ENCODE results near the gene ESR2.

ESR2 gene

DNA sequence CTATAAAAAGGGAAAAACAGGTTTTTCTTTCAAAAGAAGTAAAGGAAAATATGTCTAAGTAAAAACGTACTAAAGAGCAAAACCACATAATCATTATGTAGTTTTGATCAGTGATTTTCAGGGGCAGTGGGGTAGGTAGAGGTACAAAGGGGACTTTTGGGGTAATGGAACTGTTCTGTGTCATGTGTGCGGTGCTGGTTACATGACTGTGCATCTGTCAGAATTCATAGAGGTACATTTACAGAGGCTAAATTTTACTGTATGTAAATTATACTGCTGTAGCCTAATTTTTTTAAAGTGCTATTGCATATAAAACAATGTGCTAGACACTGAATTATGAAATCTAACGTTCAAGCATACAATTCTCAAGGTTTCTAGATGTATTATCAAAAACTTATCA is 2.0 kb downstream of the ESR2 start:
- peaks cover 57% of the 10 kb centered on the region for H3K4me1 Mint-ChIP-seq
- DNase-seq (no peak), ATAC-seq (peak; percentile 64)
- H3K4me3 Mint-ChIP-seq, result peak overlapping the region; percentile 14
- H3K27ac Mint-ChIP-seq, result peak overlapping the region; percentile 37
- peaks cover 13% of the 10 kb centered on the region for H3K27me3 Mint-ChIP-seq
- no peaks in the 10 kb centered on the region for H3K9me3 Mint-ChIP-seq
- H3K36me3 Mint-ChIP-seq (ENCODE audit: low read depth), result no peaks in the 10 kb centered on the region

DNA sequence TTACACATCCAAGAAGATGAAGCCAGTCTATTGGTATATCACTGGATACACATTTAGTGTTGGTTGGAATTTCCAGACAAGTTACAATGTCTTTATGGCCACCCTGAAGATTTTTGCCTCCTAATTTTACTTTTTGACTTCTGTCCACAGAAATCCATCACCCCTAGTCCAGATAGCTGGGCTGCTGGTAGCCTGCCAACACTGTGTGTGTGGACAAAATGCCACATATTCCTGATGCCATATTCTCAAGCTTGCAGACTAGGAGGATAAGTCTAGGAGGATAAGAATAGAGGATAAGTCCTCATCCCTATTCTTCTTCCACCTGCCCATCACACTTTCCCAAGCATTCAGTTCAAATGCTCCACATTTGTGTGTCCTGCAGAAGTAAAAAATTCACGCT is 4.6 kb downstream of the ESR2 start:
- DNase-seq (no peak), ATAC-seq (no peak)
- Mint-ChIP-seq H3K4me3 (no peak overlapping the region), H3K9me3 (no peaks in the 10 kb centered on the region), H3K27me3 (peaks cover 13% of the 10 kb centered on the region), H3K36me3 (ENCODE audit: low read depth) (no peaks in the 10 kb centered on the region), H3K4me1 (peaks cover 35% of the 10 kb centered on the region), H3K27ac (no peak overlapping the region)

- H3K27ac Mint-ChIP-seq, result peak overlapping the region; percentile 76
- no peaks in the 10 kb centered on the region for H3K9me3 Mint-ChIP-seq
- H3K36me3 Mint-ChIP-seq (ENCODE audit: low read depth), result peaks cover 5% of the 10 kb centered on the region
- peaks cover 32% of the 10 kb centered on the region for H3K4me1 Mint-ChIP-seq
- no peak overlapping the region for H3K4me3 Mint-ChIP-seq
- no peaks in the 10 kb centered on the region for H3K27me3 Mint-ChIP-seq
- DNase-seq (no peak), ATAC-seq (no peak)
These were observed 12.4 kb downstream of the ESR2 start for GRCh38 chr14:64281805-64282204.

DNA sequence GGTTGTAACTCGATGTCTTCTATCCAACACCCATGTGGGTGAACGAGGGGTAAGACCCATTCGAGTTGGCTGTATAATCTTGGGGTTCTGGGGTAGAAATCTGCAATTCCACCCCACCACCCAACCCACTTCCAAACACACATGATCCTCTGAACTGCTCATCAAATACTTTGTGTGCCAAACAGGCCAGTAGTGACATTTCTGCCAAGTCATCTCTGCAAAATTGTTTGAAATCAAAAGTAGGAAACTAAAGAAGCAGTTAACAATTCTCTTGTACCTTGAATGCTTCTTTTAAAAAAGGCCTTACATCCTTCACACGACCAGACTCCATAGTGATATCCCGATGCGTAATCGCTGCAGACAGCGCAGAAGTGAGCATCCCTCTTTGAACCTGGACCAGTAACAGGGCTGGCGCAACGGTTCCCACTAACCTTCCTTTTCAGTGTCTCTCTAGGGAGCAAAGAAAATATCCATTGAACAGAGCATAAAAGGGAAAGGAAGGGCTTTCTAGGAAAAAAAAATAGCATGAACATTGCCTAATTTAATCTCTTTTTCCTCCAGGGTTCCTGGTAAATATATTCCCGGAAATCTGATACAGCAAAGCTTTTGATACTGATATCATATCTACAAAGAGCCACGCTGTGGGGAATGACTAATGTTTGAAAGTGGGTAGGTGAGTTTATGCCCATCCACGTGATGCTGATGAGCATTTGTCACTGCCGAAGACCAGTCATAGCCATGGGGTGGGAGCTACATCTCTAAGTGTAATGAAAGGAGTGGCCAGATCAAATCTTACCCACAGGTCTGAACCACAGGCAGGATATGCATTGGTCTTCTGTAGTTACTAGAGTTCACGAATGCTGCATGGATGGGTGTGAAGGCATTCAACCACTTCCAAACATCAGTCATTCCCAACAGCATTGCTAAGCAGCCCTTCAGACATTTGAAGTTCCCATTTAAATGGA is 14.2 kb downstream of the ESR2 start:
- ATAC-seq (peak; percentile 98), DNase-seq (peak; percentile 27)
- Mint-ChIP-seq H3K27ac (peak overlapping the region; percentile 73), H3K27me3 (no peaks in the 10 kb centered on the region), H3K4me3 (no peak overlapping the region), H3K9me3 (no peaks in the 10 kb centered on the region), H3K36me3 (ENCODE audit: low read depth) (peaks cover 5% of the 10 kb centered on the region), H3K4me1 (peaks cover 32% of the 10 kb centered on the region)

GRCh38 chr14:64278458-64278857 is 15.7 kb downstream of the ESR2 start:
- H3K4me1 Mint-ChIP-seq, result peaks cover 32% of the 10 kb centered on the region
- peaks cover 4% of the 10 kb centered on the region for H3K9me3 Mint-ChIP-seq
- H3K27ac Mint-ChIP-seq, result no peak overlapping the region
- ATAC-seq (no peak), DNase-seq (no peak)
- peaks cover 3% of the 10 kb centered on the region for H3K27me3 Mint-ChIP-seq
- H3K36me3 Mint-ChIP-seq (ENCODE audit: low read depth), result peaks cover 7% of the 10 kb centered on the region
- no peak overlapping the region for H3K4me3 Mint-ChIP-seq

DNA sequence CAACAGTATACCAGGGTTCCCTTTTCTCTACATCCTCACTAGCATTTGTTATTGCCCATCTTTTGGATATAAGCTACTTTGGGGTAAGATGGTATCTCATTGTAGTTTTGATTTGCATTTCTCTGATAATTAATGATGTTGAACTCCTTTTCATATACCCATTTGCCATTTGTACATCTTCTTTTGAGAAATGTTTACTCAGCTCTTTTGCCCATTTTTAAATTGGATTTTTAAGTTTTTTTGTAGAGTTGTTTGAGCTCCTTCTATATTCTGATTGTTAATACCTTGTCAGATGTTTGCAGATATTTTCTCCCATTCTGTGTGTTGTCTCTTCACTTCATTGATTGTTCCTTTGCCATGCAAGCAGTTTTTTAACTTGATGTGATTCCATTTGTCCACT is 22.2 kb downstream of the ESR2 start:
- Mint-ChIP-seq H3K27ac (no peak overlapping the region), H3K4me1 (peaks cover 6% of the 10 kb centered on the region), H3K9me3 (peaks cover 5% of the 10 kb centered on the region), H3K27me3 (peaks cover 3% of the 10 kb centered on the region), H3K36me3 (ENCODE audit: low read depth) (peaks cover 2% of the 10 kb centered on the region), H3K4me3 (no peak overlapping the region)
- ATAC-seq, result no peak
- DNase-seq, result no peak

DNA sequence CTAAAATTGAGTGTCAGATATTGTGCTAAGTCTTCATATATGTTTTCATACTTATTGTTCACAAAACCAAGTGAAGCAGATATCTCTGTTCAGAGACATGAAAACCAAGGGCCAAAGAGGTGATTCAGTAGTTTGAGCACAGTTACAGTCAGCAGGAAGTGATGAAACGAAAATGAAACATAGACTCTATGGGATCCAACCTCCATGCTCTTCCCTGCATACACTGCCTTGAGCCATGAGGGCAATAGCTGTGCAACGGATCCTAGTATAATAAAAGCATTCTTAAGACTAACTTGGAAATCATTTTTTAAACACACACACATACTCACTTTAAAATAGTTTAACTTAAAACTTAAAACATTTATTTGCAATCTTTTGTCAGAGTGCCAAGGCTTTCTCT is 27.9 kb downstream of the ESR2 start:
- ATAC-seq (peak; percentile 65), DNase-seq (no peak)
- peaks cover 2% of the 10 kb centered on the region for H3K27me3 Mint-ChIP-seq
- peaks cover 20% of the 10 kb centered on the region for H3K4me1 Mint-ChIP-seq
- no peaks in the 10 kb centered on the region for H3K9me3 Mint-ChIP-seq
- H3K36me3 Mint-ChIP-seq (ENCODE audit: low read depth), result peaks cover 5% of the 10 kb centered on the region
- H3K27ac Mint-ChIP-seq, result peak overlapping the region; percentile 27
- no peak overlapping the region for H3K4me3 Mint-ChIP-seq

GRCh38 chr14:64265222-64265621 is 28.9 kb downstream of the ESR2 start:
- H3K36me3 Mint-ChIP-seq (ENCODE audit: low read depth), result peaks cover 5% of the 10 kb centered on the region
- no peak overlapping the region for H3K4me3 Mint-ChIP-seq
- no peaks in the 10 kb centered on the region for H3K9me3 Mint-ChIP-seq
- H3K4me1 Mint-ChIP-seq, result peaks cover 20% of the 10 kb centered on the region
- DNase-seq, result no peak
- no peak for ATAC-seq
- H3K27me3 Mint-ChIP-seq, result peaks cover 2% of the 10 kb centered on the region
- no peak overlapping the region for H3K27ac Mint-ChIP-seq

DNA sequence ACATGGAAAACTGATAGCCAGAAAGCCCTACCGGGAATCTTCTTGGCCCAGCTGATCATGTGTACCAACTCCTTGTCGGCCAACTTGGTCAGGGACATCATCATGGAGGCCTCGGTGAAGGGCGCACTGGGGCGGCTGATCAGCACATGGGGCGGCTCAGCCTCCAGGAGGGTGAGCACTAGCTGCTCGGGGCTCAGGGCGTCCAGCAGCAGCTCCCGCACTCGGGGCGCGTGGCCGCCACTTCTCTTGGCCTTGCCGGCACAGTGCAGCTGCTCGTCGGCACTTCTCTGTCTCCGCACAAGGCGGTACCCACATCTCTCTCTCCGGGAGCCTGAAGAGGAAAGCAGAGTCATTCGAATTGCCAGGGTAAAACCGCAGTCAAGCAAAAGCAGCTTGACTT is 33.8 kb downstream of the ESR2 start:
- Mint-ChIP-seq H3K27me3 (peaks cover 2% of the 10 kb centered on the region), H3K4me3 (no peak overlapping the region), H3K9me3 (no peaks in the 10 kb centered on the region), H3K4me1 (no peaks in the 10 kb centered on the region), H3K36me3 (ENCODE audit: low read depth) (no peaks in the 10 kb centered on the region), H3K27ac (no peak overlapping the region)
- DNase-seq (no peak), ATAC-seq (no peak)

- Mint-ChIP-seq H3K27ac (no peak overlapping the region), H3K4me1 (no peaks in the 10 kb centered on the region), H3K36me3 (ENCODE audit: low read depth) (no peaks in the 10 kb centered on the region), H3K27me3 (no peaks in the 10 kb centered on the region), H3K4me3 (no peak overlapping the region), H3K9me3 (no peaks in the 10 kb centered on the region)
- ATAC-seq (no peak), DNase-seq (no peak)
These were observed 38.4 kb downstream of the ESR2 start for GRCh38 chr14:64255756-64256155.

DNA sequence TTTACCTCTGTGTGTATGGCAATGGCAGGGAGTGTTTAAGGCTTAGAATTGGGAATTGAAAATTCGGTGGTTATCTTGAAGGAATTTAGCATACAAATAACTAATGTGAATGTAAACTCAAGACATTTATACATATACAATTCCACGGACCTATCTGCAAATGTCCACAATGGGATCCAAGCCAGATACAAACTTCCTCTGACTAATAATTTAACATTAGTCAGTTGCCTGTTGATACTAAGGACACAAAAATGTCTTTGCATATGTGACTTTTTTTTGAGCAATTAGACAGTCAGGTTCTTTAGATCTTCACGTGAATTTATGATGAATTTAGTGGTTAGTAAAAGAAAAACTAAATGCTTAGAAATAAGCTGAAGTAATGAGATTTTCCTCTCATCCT is 40.5 kb downstream of the ESR2 start:
- Mint-ChIP-seq H3K4me1 (no peaks in the 10 kb centered on the region), H3K9me3 (no peaks in the 10 kb centered on the region), H3K27ac (no peak overlapping the region), H3K4me3 (no peak overlapping the region), H3K27me3 (peaks cover 3% of the 10 kb centered on the region), H3K36me3 (ENCODE audit: low read depth) (no peaks in the 10 kb centered on the region)
- DNase-seq, result no peak
- ATAC-seq, result no peak

DNA sequence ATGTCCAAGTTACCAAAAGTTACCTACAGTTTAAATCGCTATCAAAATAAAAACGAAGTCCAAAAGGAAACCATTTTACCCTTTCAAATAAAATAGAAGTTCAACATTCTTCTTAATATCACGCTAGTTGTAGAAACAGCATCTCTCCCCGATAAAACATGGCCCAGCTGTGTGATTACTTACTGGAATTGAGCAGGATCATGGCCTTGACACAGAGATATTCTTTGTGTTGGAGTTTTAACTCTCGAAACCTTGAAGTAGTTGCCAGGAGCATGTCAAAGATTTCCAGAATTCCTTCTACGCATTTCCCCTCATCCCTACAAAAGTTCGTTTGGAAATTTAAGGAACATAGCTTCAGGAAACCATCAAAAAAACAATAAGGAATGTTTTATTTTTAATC is 44.8 kb downstream of the ESR2 start:
- H3K4me1 Mint-ChIP-seq, result no peaks in the 10 kb centered on the region
- DNase-seq, result no peak
- peaks cover 10% of the 10 kb centered on the region for H3K27me3 Mint-ChIP-seq
- no peak for ATAC-seq
- no peaks in the 10 kb centered on the region for H3K36me3 Mint-ChIP-seq (ENCODE audit: low read depth)
- H3K27ac Mint-ChIP-seq, result no peak overlapping the region
- H3K4me3 Mint-ChIP-seq, result no peak overlapping the region
- H3K9me3 Mint-ChIP-seq, result no peaks in the 10 kb centered on the region

DNA sequence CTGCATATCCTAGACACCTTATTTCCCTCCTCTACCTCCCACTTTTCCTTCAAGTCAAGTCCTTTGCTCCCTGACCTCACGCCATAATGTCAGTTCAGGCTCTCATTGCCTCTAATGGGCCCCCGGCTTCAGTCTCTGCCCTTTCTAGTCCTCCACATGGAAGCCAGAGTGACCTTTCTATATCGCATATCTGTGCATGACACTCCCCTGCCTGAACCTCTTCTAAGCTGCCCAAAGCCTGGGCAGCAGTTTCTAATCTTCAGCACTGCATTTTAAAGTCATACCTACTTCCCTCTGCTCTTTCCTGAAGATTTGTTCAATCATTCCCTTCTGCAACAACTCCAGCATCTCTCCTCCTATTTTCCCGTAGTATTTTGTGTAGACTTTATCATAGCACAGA is 45.5 kb downstream of the ESR2 start:
- no peak for ATAC-seq
- H3K36me3 Mint-ChIP-seq (ENCODE audit: low read depth), result no peaks in the 10 kb centered on the region
- no peaks in the 10 kb centered on the region for H3K4me1 Mint-ChIP-seq
- DNase-seq, result no peak
- no peak overlapping the region for H3K27ac Mint-ChIP-seq
- no peaks in the 10 kb centered on the region for H3K9me3 Mint-ChIP-seq
- H3K27me3 Mint-ChIP-seq, result peaks cover 10% of the 10 kb centered on the region
- H3K4me3 Mint-ChIP-seq, result no peak overlapping the region

DNA sequence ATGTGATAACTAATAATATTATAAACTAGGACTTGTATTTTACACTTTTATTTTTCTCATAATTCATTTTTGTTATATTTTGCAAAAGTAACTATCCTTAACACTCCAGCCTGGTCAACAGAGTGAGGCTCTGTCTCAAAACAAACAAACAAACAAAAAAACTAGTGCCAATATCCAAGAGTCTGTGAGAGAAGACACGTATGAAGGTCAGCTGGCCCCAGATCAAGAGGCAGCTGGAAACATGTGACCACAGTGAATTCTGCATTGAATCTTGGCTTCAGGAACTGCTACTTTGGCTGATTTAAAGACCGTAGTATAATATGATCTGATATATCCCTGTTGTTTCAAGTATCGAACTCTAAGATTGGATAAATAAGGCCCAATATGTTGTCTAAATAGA is 47.0 kb downstream of the ESR2 start:
- H3K9me3 Mint-ChIP-seq, result no peaks in the 10 kb centered on the region
- no peak overlapping the region for H3K27ac Mint-ChIP-seq
- DNase-seq (no peak), ATAC-seq (no peak)
- peaks cover 16% of the 10 kb centered on the region for H3K27me3 Mint-ChIP-seq
- peaks cover 2% of the 10 kb centered on the region for H3K36me3 Mint-ChIP-seq (ENCODE audit: low read depth)
- no peaks in the 10 kb centered on the region for H3K4me1 Mint-ChIP-seq
- no peak overlapping the region for H3K4me3 Mint-ChIP-seq

GRCh38 chr14:64246688-64247087 is 47.5 kb downstream of the ESR2 start:
- Mint-ChIP-seq H3K36me3 (ENCODE audit: low read depth) (peaks cover 2% of the 10 kb centered on the region), H3K4me3 (no peak overlapping the region), H3K4me1 (no peaks in the 10 kb centered on the region), H3K27me3 (peaks cover 18% of the 10 kb centered on the region), H3K9me3 (no peaks in the 10 kb centered on the region), H3K27ac (no peak overlapping the region)
- DNase-seq, result no peak
- ATAC-seq, result no peak

Measured in activated naive CD8-positive, alpha-beta T cell treated with anti-CD3 and anti-CD28 coated beads, Interleukin-2, amount 50 U/mL, for 24 hours (primary cell).